HG03520 (cell line): ENCODE data around the gene ZBTB4.

Source experiments
- ATAC-seq: cut with Tn5 transposase; IDR thresholded peaks from one replicate; pipeline ENCODE4 v1.9.1; 2021; ENCODE audit warnings: mild to moderate bottlenecking, moderate library complexity; ENCODE audit not compliant: unreplicated experiment

Gene ZBTB4

DNA sequence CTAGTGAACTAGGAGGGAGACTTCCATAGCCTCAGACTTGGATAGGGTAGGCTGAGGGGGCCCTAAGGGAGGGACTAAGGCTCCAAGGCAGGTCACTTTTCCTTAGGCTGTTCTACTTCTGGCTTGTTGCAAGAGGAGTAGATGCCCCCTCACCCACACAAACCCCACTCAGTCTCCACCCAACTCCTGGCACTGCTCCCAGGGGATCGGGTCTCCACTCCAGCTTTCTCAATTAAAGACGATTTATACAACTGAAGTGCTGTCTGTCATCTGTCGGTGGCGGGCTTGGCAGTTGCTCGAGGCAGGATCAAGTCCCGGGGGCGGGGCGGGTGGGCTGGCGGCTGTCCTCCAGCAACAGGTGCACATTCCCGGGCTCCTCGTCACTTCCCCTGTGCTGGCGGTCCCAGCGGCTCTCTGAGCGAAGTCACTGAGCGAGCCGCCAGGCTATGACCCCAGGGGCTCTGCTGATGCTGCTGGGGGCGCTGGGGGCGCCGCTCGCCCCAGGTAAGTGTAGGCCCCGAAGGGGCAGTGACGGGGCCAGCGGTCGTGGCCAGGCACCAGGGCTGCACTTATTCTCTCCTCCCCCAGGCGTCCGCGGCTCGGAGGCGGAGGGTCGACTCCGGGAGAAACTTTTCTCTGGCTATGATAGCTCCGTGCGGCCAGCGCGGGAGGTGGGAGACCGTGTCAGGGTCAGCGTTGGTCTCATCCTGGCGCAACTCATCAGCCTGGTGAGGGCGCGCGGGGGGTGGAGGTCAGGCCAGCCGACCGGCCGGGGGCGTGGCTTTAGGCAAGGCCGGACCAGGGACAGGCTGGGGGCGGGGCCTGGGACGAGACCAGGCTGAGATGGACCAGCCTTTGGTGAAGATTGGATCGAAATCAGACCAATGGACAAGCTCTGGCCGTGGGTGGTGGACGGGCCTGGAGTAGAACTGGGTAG is 34.5 kb downstream of the ZBTB4 start, which contains the start of gene CHRNB1:
Gene CHRNB1, plus strand, starts transcription at position 380 of the 937 bp plus-strand sequence. Its CDS starts 67 bp downstream, at position 447.
- no peak for ATAC-seq

DNA sequence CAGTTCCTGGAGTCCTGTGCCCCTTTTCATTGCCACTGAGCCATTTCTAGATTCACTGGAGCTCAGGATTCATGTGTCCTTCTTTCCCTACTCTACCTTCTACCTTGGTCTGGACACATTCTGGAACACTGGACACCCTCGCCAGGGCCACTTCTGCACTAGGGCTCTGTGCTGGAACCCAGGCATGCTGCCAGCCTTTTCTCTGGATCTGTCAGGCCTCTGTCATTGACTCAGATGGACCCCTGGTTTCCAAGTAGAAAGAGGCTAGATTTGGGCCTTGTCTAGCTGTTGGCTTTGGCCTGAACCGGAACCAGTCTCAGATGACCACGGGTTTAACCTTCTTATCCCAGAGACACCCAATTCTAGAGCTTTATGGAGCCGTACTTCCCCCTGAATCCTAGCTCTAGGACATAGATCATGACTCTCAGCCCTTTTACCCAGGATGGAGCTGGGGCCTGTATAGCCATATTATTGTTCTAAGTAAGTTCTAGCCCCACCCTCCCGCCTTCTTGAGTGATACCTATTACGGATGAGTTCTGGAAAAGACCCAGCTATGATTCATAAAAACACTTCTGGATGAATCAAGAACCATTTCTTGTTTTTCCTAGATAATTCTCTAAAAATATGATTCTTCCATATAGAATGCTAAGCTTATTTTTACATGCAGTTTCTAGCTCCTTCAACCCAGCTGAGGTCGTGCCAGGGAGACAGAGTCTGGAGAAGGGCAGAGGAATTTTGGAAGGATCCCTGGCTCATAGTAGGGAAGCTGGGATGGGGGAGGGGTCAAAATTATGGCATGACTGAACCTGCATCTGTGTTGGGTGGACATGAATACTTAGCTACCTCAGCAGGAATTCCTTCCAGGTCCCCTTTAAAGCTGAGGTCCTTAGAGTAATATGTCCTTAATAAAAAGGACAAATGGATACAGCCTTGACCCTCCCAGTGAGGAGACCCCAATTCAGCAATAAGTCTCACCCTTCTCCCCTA is 35.6 kb downstream of the ZBTB4 start:
- ATAC-seq, result no peak

DNA sequence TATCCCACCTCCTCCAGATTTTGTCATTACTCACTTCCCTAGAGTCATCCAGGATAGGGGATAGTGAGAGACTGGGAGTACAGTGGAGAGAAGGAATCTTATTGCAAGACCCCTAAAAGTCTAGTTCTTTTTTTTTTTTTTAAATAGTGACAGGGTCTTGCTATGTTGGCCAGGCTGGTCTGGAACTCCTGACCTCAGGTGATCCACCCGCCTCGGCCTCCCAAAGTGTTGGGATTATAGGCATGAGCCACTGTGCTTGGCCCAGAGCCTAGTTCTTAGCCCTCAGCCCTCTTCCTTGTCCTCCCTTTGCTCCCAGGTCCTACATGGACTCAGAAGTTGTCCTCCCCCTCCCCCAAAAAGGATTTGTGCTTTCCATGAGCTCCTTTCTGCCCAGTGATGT is 37.3 kb downstream of the ZBTB4 start:
- ATAC-seq, result no peak

DNA sequence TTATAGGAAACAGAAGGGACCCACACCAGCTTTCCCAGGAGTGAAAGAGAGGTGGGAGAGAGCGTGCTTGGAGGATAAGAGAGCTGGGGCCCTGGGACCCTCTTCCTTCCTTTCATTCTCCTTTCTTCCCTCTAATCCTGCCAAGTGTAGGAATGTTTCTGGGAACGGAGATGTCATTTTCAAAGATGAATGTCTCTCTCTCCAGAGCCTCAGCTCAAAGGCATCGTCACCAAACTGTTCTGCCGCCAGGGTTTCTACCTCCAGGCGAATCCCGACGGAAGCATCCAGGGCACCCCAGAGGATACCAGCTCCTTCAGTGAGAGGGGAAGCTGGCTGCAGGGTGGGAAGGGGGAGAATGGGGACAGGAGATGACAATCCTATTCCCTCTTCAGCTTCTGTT is 38.2 kb downstream of the ZBTB4 start:
- ATAC-seq, result no peak

DNA sequence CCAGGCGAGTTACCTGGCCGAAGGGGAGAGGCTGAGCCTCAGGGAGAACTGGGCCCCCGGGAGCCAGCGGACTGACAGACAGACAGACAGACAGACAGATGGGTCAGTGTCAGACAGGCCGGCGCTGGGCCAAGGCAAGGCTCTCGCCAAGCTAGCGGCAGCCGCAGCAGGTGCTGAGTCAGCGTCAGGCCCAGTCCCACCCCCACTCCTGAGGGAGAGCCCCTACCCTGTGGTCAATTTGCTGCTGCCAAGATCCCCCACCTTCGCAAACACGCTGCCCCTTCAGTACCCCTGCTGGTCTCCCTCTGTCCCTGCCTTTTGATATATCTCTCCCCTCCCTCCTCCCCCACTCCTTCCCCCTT is 38.6 kb downstream of the ZBTB4 start:
- no peak for ATAC-seq

DNA sequence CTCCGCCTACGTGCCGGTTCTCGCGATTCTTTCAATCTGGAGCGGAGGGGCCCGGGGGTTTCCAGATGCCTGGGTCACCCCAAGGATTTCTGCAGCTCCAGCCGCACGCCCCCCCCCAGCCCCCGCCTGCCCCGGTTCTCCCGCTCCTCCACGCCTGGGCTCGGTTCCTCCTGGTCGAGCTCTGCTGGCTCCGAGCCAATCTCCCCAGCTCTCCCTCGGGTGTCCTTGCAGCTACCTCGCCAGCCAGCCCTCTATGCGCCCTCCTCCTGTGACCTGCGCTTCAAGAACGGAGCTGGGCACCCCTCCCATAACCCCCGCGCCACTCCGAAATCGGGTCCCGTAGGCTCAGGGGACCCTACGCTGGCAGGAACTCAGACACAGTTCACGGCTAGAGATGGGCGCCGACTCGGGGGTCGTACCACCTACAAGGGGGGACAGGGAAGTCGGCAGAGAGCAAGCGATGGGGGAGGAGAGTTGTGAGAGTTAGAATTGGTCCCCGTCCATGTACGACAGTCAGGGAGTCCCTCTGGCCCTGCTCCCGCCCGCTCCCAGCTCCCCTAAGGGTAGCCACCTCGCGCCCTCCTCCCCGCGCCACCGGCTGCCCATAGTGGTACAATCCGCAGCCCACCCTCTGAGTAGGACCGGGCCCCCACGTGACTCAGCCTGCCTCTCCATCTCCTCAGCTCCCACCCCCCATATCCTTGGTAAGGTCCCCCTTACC is 39.2 kb downstream of the ZBTB4 start:
- ATAC-seq, result no peak

DNA sequence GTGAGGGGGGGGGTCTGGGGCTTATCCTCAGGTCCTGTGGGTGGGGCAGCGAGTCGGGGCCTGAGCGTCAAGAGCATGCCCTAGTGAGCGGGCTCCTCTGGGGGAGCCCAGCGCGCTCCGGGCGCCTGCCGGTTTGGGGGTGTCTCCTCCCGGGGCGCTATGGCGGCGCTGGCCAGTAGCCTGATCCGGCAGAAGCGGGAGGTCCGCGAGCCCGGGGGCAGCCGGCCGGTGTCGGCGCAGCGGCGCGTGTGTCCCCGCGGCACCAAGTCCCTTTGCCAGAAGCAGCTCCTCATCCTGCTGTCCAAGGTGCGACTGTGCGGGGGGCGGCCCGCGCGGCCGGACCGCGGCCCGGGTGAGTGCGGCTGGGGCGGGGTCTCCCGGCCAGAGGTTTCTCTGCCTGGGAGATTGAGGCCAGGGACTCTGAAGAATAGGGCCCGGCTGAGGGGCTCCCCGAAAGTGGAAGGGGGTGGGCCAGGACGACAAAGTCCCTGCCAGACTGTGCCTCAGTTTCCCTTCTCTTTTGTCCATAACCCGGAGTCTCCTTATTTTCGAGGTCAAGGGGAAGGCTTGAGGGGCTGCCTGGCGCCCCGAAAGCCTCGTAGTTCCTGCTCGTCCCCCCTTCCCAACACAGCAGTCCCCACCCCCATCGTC is 39.8 kb downstream of the ZBTB4 start, which contains the start of gene FGF11:
Gene FGF11, plus strand, starts transcription at position 51 of the 651 bp plus-strand sequence. Its CDS starts 109 bp downstream, at position 160.
- ATAC-seq, result no peak

DNA sequence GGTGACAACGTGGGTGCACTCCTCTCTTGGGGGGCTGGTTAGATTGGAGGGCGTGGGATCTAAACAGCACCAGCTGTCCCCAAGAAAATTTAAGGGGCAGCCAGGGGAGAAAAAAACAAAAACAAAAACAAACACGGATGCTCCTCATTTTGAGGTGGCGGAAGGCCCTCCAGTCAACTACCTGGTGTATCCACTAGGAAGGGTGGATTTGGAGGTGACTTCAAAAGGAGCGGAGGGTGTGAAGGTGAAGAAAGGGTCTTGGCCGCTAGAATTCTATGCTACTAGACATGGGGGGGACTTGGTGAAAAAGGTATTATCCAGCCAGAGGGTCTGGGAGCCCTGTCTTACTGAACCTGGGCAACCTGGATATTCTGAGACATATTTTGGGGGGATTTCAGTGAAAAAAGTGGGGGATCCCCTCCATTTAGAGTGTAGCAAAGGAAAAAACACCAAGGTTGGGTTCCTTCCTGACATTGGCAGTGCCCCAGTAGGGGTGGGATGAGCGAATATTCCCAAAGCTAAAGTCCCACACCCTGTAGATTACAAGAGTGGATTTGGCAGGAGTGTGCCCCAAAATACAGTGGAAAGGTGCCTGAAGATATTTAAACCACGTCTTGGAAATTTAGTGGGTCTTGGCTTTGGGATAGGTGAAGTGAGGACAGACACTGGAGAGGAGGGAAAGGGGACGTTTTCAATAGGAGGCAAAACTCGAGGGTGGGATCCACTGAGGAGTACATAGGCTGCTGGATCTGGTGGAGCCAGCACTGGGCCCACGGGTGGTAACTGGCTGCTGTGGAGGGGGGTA is 40.6 kb downstream of the ZBTB4 start:
- no peak for ATAC-seq

DNA sequence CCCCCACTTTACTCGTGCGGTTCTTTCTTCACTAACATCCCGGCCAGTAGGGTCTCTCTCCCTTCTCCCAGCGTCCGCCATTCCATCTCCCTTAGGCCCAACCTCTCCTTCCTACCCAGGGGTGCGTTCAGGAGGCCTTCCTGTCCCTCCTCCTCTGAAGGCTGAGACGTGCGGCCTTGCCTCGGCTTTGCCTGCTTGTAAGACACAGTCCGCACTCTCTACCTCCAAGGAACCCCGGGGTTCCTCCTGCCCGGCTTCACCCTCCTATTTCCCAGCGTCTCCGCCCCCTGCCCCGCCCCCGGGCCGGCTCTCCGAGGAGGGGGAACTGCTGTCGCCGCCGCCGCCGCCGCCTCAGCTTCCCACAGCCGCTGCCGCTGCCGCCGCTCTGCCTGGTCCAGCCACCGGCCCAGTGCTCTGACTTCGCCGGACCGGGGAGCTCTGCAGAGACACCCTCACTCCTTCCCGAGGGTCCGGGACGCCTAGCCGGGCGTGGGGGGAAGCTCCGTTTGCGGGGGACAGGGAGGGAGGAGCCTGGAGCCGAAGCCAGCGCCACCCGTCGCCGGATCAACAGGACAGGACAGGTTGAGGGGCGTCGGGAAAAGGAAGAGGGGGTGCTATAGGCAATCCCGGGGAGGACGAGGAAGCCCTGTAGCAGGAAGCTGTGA is 41.3 kb downstream of the ZBTB4 start:
- no peak for ATAC-seq

DNA sequence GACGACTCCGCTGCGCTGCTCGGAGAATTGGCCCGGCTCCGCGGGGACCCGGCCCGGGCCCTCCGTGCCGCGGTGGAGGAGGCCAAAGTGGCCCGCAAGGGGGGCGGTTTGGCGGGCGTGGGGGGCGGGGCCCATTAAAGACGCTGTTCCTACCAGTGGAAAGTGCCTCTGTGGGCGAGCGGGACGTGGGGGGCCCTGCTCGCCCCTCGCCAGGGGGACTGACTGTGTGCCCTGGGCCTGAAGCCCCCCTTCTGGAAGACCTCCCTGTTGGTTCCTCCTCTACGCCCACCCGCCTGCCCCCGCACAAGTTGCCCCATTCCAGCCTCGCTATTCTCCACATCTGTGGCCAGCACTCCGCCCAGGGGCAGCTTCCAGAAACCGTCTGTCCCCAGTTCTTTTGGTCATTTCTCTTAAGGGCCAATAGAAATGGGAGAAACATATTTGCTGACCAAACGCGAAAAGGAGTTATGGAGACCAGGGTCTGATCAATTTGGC is 42.0 kb downstream of the ZBTB4 start:
- no peak for ATAC-seq

DNA sequence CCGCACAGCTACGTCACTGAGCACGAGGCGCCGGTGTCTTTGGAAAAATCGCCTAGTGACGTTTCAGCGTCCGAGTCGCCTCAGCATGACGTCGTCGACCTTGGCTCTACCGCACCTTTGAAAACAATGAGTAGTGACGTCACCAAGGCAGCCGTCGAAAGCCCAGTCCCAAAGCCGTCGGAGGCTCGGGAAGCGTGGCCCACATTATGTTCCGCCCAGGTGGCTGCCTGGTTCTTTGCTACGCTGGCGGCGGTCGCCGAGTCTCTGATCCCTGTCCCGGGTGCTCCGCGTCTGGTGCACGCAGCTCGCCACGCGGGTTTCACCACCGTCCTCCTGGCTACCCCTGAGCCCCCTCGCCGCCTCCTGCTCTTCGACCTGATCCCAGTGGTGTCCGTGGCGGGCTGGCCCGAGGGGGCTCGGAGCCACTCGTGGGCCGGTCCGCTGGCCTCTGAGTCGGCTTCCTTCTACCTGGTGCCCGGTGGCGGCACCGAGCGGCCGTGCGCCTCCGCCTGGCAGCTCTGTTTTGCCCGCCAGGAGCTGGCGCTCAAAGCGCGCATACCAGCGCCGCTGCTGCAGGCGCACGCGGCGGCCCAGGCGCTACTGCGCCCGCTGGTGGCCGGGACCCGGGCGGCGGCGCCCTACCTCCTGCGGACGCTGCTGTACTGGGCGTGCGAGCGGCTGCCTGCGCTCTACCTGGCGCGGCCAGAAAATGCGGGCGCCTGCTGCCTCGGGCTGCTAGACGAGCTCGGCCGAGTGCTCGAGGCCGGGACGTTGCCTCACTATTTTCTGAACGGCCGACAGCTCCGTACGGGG is 42.7 kb downstream of the ZBTB4 start:
- ATAC-seq, result no peak

DNA sequence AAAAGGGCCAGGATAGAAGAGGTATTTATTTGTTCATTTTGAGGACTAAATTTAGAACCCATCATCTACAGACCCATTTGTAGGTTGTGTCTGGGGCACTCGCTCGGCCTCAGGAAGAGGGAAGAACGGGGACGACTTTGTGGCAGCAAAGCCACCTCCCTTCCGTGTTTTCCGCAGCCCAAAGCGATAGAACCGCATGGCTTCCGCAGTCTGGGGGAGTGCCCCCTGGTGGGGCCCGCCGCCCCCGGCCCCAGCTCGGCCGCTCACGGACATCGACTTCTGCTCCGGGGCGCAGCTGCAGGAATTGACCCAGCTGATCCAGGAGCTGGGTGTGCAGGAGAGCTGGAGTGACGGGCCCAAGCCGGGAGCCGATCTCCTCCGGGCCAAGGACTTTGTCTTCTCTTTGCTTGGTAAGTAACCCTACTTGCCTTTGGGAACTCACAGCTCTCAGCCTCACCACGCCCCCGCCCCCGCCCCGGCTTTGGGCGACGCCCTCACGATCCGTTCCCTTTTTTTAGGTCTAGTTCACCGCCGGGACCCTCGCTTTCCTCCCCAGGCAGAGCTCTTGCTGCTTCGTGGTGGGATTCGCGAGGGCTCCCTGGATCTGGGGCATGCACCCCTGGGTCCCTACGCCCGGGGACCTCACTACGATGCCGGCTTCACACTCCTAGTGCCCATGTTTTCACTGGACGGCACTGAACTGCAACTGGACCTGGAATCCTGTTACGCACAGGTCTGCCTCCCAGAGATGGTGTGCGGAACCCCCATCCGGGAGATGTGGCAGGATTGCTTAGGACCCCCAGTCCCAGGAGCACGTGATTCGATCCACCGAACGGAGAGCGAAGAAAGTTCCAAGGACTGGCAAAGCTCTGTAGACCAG is 43.5 kb downstream of the ZBTB4 start:
- no peak for ATAC-seq

DNA sequence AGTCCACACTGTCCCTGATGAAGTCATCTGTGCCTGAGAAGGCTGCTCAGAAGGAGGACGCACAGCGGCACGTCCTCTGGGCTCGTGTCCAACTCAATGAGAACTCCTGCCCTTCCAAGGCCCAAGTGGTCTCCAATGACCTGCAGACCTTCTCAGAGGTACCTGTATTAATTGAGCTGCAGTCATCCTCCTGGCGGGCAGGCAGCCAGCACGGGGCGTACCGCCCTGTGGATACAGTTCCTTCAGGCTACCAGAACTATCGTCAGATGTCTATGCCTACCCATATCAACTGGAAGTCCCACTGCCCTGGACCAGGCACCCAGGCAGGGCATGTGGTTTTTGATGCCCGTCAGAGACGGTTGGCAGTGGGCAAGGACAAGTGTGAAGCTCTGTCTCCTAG is 47.1 kb downstream of the ZBTB4 start:
- ATAC-seq, result no peak

DNA sequence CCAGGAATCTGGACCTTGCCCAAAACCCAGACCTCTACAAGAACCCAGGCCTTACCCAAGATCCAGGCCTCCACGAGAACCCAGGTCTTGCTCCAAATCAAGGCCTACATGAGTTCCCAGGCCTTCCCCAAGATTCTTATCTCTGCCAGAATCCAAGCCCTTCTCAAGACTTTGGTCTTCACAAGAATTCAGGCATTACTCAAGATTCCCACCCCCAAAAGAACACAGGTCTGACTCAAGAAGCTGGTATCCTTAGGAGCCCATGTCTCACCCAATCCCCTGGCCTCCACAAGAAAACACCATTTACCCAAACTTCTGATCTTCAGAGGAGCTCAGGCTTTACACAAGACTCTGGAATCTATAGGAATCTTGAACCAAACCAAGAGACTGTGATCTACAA is 48.2 kb downstream of the ZBTB4 start:
- no peak for ATAC-seq

DNA sequence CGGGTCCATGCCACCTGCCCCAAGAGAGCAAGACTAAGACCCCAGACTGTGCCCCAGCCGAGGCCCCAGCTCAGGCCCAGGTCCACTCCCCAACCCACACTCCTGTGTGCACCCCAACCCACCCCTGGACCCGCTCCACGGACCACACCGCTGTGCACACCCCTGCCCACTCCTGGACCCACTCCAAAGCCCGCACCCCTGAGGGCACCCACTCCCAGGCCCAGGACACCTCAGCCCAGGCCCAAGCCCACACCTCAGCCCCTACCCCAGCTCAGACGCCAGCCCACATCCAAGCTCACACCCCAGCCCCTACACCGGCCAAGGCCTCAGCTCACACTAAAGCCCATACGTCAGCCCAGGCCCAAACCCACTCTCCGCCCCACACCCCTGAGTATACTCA is 49.7 kb downstream of the ZBTB4 start:
- no peak for ATAC-seq

DNA sequence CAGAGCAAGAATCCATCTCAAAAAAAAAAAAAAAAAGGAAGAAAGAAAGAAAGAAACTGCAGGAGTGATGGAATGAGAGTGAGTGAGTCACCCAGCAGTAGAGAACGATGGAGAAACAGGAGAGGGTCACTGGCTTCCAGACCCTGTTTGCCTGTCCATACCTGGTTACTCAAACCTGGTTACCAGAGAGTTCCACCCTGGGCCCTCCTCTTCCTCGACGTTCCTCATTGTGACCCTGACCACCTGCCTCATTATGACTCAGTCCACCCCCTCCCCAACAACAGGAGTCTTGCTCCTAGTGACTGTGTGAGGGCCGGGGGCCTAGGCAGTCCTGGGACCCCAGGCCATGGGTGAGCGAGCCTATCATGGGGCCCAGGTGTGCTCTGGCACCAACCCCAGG is 50.9 kb downstream of the ZBTB4 start, which contains the start of gene SPEM3:
Gene SPEM3, plus strand, starts transcription at position 301 of the 400 bp plus-strand sequence. Its CDS starts 46 bp downstream, at position 347.
- no peak for ATAC-seq

DNA sequence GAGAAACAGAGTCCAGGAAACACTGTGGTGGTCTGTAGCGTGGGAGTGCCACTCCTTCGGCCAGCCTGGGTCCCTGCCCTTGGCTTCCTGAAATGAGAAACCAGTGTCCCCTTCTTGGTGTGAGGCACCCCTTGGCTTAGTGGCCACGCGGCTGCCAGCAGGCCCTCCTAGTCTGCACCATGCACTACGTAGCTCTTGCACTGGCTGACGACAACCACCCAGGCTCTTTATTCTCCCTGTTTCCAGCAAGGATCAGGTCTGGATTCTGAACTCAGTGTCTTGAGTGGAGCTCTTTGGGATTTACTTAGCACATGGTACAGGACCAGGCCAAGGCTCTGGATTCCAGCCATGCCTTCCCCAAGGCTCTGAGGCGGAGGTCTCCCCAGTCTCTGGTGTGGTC is 51.9 kb downstream of the ZBTB4 start:
- no peak for ATAC-seq
